GM19468 (cell line): ENCODE results near the gene PKP3.
"Not testable (repeated sequence)": the region's sequence is repeated elsewhere in the genome, so short reads cannot be mapped to it uniquely, and the experiment has no call there.

Experiments used
- ATAC-seq: cut with Tn5 transposase; IDR thresholded peaks from one replicate; pipeline ENCODE4 v1.9.1; 2021; ENCODE audit warnings: mild to moderate bottlenecking, moderate library complexity, moderate number of reproducible peaks; ENCODE audit not compliant: unreplicated experiment; ENCODE audit errors: extremely low read depth

PKP3 gene

DNA sequence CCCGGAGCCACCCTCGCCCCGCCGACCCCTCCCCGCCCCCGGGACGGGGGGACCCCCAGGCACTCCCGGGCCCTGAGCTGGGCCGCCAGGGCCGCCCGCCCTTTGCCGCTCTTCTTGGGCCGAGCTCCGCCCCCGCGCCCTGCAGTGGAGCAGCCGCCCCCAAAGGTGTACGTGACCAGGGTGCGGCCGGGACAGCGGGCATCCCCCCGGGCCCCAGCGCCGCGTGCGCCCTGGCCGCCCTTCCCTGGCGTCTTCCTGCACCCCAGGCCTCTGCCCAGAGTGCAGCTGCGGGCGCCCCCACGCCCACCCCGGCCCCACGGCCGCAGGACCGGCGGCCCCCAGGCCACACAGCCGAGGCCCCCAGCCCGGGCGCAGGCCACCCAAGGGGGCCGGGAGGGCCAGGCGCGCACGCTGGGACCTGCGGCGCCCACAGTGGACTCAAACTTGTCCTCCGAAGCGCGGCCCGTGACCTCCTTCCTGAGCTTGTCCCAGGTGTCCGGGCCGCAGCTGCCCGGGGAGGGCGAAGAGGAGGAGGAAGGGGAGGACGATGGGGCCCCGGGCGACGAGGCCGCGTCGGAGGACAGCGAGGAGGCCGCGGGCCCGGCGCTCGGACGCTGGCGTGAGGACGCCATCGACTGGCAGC lies 17.4 kb upstream of the PKP3 start:
- no peak for ATAC-seq

DNA sequence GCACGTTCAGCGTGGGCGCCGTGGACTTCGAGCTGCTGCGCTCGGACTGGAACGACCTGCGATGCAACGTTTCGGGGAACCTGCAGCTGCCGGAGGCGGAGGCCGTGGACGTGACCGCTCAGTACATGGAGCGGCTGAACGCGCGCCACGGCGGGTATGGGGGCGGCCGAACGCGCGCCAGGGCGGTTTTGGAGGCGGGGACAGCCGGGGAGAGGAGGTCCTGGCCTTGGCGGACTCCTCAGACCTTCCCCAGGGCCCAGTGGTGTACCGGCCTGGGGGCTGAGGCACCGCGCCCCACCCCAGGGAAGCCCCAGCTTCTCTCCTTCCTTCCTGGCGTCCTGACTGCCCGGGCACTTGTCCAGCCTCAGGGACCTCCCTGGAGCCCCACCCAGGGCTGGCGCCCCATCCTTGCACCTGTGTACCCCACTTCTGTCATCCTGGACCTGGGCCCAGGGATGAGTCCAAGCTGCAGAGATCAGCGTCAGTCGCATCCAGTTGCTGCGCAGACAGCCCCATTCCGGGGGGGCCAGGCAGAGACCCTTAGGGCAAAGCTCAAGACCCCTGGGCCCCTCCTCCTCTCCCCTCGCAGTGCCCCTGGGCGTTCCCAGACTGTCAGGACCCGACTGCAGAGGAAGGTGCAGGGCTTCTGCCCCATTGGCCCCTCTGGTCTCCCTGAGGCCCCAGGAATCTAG lies 16.7 kb upstream of the PKP3 start:
- no peak for ATAC-seq

DNA sequence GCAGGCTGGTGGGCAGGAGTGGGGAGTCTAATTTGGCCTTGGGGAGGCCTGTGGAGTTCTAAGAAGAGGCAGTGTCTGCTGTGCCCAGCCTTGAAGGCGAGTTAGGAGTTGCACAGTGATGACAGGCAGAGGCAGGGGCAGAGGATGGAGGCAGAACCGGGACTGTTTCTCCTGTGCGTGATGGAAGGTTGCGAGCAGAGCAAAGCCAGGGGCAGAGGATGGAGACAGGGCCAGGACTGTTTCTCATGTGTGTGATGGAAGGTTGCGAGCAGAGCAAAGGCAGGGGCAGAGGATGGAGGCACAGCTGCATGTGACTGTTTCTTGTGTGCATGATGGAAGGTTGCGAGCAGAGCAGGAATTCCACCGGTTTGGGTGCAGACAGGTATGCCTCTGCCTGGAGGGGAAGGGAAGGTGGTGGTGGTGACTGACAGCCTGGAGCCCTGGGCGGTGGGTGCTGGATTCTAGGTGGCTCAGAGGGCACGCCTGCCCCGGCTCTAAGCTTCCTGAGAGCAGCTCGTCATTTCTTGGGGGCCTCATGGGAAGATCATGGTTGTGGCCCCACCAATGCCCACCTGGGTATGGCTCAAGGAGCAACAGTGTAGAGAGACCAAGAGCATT lies 16.0 kb upstream of the PKP3 start:
- ATAC-seq, result no peak

DNA sequence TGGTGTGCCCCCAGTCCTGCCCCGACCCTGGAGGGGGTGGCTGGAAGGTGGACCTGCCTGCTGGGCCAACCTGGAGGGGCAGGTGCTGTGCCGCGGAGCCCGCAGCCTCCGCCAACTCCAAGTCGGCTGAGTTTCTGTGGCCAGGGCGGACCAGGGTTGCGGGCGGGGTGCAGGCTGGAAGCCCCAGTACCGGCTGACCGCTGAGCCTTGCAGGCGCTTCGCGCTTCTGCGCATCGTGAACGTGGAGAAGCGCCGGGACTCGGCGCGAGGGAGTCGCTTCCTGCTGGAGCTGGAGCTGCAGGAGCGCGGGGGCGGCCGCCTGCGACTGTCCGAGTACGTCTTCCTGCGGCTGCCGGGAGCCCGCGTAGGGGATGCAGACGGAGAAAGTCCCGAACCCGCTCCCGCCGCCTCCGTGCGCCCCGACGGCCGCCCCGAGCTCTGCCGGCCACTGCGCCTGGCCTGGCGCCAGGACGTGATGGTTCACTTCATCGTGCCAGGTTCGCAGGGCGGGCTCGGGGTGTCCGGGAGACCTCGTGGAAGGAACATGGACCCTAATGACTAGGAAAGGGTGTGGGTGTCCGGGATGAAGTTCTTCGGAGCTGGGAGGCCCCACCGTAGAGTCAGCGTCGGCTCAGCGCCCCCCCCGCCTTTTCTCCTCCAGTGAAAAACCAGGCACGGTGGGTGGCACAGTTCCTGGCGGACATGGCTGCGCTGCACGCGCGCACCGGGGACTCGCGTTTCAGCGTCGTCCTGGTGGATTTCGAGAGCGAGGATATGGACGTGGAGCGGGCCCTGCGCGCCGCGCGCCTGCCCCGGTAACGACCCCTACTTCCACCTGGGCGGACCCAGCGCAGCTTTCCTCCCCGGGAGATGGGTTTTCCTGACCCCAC lies 14.6 kb upstream of the PKP3 start:
- no peak for ATAC-seq

DNA sequence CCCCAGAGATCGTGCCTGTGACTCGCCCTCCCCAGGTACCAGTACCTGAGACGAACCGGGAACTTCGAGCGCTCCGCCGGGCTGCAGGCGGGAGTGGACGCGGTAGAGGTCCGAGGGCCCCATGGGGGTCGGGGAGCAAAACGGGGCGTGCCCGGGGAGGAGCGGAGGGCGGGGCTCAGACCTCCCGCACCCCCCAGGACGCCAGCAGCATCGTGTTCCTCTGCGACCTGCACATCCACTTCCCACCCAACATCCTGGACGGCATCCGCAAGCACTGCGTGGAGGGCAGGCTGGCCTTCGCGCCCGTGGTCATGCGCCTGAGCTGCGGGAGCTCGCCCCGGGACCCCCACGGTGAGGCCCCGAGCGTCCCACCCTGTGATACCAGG lies 13.9 kb upstream of the PKP3 start:
- no peak for ATAC-seq

DNA sequence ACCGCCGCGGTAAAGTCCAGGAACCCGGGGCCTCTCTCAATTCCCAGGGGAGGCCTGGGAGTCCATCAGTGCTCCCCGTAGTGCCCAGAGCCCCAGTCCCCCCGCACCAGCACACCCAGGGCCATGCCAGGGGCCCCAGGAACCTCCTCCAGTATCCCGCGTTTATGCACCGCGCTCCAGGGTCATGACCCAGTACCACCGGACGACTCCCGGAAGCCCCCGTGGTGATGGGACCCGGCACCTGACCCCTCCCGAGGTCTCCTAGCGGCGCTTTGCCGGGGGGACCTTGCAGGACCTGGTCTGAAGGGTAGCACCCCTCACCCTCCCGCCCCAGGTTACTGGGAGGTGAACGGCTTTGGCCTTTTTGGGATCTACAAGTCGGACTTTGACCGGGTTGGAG lies 13.5 kb upstream of the PKP3 start:
- ATAC-seq, result no peak

DNA sequence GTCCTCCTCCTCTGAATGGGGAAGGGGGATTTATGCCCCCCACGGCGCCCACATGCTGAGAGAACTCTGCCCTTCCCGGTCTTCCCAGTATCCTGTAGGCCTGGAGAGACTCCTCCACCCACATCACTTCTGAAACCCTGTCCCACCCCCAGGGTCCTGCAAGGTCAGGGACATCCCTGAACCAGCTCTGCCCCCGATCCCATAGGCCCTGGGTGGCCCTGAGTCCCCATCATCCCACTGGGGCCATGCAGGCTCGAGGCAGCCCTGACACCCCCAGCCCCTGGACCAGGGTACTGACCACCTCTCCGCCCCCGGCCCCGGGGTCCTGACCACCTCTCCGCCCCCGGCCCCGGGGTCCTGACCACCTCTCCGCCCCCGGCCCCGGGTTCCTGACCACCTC lies 13.0 kb upstream of the PKP3 start:
- no peak for ATAC-seq

DNA sequence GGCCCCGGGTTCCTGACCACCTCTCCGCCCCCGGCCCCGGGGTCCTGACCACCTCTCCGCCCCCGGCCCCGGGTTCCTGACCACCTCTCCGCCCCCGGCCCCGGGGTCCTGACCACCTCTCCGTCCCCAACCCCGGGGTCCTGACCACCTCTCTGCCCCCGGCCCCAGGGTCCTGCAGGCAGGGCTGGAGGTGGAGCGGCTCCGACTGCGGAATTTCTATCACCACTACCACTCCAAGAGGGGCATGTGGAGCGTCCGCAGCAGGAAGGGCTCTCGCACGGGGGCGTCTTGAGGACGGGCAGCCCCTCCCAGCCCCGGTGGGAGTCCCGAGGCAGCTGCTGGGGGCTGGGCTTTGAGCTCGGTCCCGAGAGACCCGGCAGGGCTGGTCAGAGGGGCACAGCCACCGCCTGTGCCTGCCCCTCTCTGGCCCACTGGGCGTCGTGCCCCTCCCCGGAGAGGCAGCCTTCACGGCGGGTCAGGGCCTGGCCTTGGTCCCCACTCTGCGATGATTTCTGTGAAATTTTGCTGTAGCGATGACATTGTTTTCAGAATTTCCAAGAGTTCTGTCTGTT lies 12.4 kb upstream of the PKP3 start:
- ATAC-seq, result no peak

DNA sequence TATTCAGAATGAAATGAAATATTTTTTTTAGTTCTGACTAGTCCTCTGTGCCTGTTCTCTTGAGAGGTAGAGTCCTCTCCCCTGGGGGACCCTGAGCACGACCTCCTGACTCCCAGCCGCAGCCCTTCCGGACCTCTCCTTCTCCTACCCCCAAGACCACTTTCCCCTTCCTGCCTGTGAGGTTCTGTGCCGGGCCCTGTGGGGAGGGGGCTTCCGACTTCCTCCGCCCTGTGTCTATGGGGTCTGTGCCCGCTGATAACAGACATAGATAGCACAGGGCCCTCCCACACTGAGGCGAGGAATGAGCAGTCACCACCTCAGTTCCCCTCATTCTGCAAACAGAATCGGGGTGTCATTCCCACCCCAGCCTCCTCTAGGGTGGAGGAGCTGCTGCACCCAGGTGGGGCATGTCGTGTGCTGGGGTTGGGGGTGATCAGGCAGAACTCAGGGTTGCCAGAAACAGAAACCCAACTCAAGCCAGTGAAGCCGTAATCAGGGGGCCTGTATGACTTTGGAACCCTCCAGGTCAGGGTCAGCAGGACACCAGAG lies 11.9 kb upstream of the PKP3 start:
- ATAC-seq, result no peak

DNA sequence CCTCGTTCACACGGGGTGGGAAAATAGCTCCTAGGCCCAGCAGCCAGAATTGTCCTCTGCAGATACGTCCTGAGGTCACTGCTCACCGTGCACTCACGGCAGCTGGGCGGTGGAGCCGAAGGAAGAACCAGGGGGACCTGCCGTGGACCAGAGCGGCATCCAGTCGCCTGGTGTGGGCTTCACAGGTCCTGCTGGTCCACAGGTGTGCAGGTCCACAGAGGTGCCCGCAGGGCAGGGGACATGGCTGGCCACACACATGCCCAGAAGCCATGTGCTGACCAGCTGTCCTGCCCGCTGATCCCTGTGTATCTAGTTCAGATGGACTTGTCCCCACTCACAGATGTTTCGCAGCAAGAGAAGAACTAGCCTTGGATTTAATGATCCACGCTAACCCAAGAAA lies 10.6 kb upstream of the PKP3 start:
- no peak for ATAC-seq

DNA sequence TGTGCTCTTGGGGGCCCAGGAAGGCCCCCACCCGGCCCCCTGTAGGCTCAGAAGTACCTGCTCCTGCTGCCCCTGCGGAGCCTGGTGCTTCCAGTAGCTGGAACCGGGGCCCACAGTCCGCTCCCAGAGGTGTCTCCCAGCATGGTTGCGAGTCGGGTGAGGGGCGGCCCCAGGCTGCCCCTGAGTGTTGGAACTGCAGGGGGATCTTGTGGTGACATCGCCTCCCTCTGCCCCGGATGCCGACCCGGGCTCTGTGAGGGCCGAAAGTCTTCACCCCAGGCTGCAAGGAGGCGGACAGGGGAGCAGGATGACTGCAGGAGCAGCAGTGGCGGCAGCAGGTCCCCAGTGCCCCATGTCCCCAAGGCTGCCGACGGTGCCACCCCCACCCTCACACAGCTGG lies 9.5 kb upstream of the PKP3 start:
- no peak for ATAC-seq

DNA sequence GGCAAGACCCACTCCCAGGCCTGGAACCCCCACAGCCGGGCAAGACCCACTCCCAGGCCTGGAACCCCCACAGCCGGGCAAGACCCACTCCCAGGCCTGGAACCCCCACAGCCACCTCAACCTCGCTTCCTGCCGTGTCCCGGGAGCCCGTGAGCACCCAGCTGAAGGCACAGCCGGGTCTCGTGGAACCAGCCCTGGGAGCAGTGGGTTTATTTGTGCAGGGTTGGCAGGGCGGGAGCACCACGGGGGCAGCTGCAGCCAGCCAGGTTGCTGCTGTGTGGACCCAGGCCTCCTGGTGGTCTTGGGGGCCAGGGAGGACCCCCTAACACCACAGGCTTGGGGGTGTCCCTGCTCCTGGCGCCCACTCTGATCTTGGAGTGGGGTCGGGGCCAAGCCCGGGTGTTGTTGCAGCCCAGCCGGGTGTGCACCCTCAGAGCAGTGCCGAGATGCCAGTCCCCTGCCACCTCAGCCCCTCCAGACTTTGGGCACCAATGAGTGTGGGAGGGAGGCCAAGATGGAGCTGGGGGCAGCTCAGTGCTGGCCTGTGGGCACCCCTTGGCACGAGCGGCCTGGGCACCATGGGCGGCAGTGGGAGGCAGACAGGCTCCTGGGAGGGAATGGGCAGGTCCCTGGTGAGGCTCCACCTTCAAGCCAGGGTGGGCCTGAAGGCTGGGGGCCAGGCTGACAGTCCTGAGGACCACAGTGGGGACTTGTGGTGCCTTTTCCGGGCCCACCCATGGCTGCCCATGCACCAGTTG lies 8.2 kb upstream of the PKP3 start:
- no peak for ATAC-seq

DNA sequence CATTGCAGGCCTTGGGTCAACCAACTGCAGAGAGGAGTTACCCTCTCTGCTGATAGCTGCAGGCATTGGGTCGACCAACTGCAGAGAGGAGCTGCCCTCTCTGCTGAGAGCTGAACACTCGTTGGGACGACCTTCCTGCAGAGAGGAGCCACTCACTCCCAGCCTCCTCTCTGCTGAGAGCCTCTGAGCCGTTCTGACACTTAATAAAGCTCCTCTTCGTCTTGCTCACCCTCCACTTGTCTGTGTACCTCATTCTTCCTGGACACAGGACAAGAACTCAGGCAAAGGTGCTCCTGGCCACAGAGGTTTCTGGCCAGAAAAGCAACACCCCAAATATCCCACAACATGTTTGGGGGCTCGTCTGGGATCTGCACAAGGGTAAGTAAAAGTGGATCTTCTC lies 7.5 kb upstream of the PKP3 start:
- no peak for ATAC-seq

DNA sequence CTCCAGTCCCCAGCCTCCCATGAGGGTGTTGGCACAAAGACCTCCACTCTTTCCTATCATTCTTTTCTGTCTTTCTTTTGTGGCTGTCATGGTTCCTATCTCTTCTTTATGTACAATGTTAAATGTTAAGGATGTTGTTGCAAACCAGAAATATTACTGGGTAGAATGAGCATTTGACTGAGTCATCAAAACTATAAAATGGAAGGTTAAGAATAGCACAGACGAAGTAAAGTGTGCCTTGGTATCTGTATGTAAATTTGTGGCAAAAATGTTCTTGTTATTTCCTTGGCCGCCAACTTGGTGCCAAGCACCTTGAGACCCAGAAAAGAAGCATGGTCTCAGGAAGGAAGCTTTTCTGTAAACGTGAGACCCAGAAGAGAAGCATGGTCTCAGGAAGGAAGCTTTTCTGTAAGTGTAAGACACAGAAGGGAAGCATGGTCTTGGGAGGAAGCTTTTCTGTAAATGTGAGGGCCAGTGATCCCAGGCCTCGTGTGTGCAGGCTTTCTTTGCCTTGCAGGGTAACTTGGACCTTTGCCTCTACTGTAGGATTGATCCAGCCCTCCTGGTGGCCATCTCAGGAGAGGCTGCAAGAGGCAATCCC lies 6.7 kb upstream of the PKP3 start:
- no peak for ATAC-seq

DNA sequence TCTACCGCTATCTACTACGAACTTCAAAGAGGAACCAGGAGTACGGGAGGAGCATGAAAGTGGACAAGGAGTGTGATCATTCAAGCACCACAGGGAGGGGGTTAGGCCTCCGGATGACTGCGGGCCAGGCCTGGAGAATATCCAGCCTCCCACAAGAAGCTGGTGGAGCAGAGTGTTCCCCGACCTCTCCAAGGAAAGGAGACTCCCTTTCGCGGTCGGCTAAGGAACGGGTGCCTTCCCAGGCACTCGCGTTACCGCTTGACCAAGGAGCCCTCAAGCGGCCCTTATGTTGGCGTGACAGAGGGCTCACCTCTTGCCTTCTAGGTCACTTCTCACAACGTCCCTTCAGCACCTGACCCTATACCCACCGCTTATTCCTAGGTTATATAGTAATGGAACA lies 4.6 kb upstream of the PKP3 start:
- ATAC-seq, result not testable (repeated sequence)

DNA sequence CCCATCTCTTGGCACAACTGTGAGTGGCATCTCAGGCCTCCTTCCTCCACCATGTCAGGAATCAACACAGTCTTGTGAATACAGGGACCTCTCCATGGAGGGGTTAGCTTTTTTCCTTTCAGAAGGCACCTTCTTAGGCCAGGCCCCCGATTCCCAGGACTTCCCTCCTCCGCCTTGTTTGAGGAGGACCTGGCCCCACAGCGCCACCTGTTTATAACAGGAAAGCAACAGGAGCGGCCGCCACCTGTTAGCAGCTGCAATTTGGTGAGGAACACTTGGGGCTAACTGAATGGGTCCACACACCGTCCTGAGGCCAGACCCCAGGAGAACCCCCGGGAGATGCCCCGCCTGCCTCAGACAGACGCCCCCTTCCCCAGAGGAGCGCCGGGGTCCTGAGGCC lies 3.8 kb upstream of the PKP3 start:
- ATAC-seq, result no peak

DNA sequence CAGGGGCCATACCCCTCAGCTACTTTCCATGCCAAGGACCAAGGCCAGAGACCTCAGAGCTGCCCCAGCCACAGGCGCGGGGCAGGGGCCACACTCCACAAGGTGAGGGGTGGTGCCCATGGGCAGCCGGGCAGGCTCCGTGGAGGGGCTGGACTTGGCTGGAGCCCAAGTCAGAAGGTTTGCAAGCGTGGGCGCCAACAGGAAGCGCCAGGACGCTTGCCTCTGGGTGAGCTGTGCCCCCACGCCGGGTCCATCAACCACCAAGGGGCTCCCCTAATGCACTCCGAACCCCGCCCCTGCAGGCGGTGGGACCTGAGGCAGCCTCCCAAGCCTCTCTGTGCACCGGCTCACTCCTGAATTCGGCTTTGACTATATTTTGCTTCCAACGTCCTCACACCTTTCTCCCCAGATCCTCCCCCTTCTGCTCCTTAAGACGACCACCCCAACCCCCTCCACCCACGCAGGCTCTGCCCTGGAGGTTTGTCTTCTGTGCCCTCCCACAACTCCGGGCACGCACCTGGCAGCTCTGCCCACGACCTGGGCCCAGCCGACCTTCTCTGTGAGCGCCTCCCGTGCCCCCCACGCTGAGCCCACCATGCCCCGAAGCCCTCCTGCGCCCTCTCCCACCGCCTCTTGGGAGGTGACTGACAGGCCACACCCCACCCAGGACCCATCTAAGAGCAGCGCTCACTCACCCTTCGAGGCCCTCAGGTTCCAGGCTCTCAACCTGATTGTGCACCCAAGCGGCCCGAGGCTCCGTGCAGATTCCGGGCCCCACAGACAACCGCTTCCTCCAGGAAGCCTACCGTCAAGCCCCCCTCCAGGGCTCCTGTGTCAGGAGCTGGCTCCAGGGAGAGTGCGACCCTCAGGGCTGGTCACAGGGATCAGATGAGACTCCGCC lies 2.6 kb upstream of the PKP3 start:
- no peak for ATAC-seq

DNA sequence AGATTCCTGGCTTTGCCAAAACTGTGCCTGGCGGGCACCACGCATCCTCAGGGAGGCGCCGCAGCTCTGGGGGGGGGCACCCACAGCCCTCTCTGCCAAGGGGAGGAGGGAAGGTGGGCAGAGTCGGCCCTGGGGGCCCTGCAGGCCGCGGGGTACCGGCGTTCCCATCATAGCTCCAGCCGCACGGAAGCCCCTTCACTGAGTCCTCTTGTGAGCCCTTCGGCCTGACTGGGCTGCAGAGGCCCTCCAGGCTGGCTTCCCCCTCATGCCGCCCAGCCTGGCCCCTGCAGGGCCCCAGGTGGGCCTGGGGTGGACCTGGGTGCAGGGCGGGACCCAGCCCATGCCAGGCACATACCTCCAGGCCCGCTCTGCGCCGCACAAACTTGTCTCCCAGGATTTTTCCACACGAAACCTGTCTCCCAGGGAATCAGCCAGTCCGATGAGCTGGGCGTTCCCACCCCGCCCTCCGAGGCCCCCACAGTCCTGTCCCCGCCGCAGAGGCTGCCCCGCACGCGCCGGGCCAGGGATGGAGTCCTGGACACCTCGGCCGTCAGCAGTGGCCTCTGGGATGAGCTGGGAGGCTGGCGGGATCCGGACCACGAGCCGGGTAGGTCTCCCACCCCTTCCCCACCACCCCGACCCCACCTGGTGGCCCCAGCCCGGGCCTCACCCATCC lies 1.8 kb upstream of the PKP3 start:
- ATAC-seq, result no peak
